SK-N-SH (cell line): ENCODE data around the gene DNAH10. TPM values are rescaled to one million over a fixed set of nuclear protein-coding genes. Genes with fewer than 3 reads are reported as not detected.

Experiments
- CTCF ChIA-PET: fragments of 300-600, 350-600 bp; formaldehyde crosslinking; extraction: SDS; loops from one replicate; lab custom pipeline; 2021; lab: Yijun Ruan, JAX
- POLR2A ChIA-PET: fragments of 350-600 bp; sonication (Branson Sonifier 250); formaldehyde crosslinking; extraction: SDS; loops from one replicate; lab custom pipeline; 2020; ENCODE audit warnings: antibody characterized with exemption, inconsistent platforms; lab: Yijun Ruan, JAX
- DNase-seq: peaks from one replicate; pipeline ENCODE4 v3.0.0; 2012
- H2AFZ ChIP-seq: fragments of 200-600 bp; sonication (generic); 2 replicates; pipeline ENCODE4 v1.8.1; 2016; ENCODE audit warnings: antibody characterized with exemption, mild to moderate bottlenecking, low read depth
- H3F3A ChIP-seq: fragments of 200-600 bp; sonication (generic); replicated peaks from 2 replicates; pipeline ENCODE3; 2016; ENCODE audit warnings: antibody characterized with exemption, mild to moderate bottlenecking; ENCODE audit not compliant: insufficient read depth
- H3K27ac ChIP-seq, 2 experiments: fragments of 200-500 bp in 1 of 2; fragments of 200-600 bp in 1 of 2; sonication (Bioruptor generic) in 1 of 2; sonication (generic), shearing (Covaris generic) in 1 of 2; 2 replicates each; pipeline versions ENCODE4 v1.5.1 to v1.6.1; 2014 to 2016; ENCODE audit warnings: low read depth in 2 of 2, inconsistent platforms in 1 of 2, low read length in 1 of 2, mild to moderate bottlenecking in 1 of 2, mixed read lengths in 1 of 2
- H3K27me3 ChIP-seq: fragments of 200-600 bp; sonication (generic), shearing (Covaris generic); 2 replicates; pipeline ENCODE4 v1.6.1; 2016; ENCODE audit warnings: mixed run types; ENCODE audit not compliant: insufficient read depth
- H3K36me3 ChIP-seq, 2 experiments: fragments of 200-500 bp in 1 of 2; fragments of 200-600 bp in 1 of 2; sonication (Bioruptor generic) in 1 of 2; sonication (generic) in 1 of 2; replicated peaks in 1 of 2; 2 replicates each; pipeline versions ENCODE3 to v1.5.1; 2014 to 2016; ENCODE audit warnings: low read length in 1 of 2, mild to moderate bottlenecking in 1 of 2; ENCODE audit not compliant: insufficient read depth in 2 of 2, control insufficient read depth in 1 of 2
- H3K4me1 ChIP-seq, 2 experiments: fragments of 200-500 bp in 1 of 2; fragments of 200-600 bp in 1 of 2; sonication (Bioruptor generic) in 1 of 2; sonication (generic), shearing (Covaris generic) in 1 of 2; 2 replicates each; pipeline versions ENCODE4 v1.5.1 to v1.6.1; 2014 to 2016; ENCODE audit warnings: low read depth in 1 of 2, low read length in 1 of 2, mixed run types in 1 of 2; ENCODE audit not compliant: insufficient read depth in 2 of 2, control insufficient read depth in 1 of 2
- H3K4me2 ChIP-seq: fragments of 200-600 bp; sonication (generic), shearing (Covaris generic); 2 replicates; pipeline ENCODE4 v1.6.1; 2017; ENCODE audit warnings: mixed run types
- H3K4me3 ChIP-seq, 2 experiments: fragments of 200-500 bp in 1 of 2; fragments of 200-600 bp in 1 of 2; sonication (Bioruptor generic) in 1 of 2; sonication (generic), shearing (Covaris generic) in 1 of 2; 2 replicates each; pipeline versions ENCODE4 v1.5.1 to v1.8.1; 2014 to 2016; ENCODE audit warnings: low read depth in 2 of 2, inconsistent platforms in 1 of 2, low read length in 1 of 2, mild to moderate bottlenecking in 1 of 2, mixed read lengths in 1 of 2, moderate library complexity in 1 of 2
- H3K79me2 ChIP-seq: fragments of 200-600 bp; sonication (generic); 2 replicates; pipeline ENCODE4 v1.8.1; 2017; ENCODE audit warnings: mild to moderate bottlenecking; ENCODE audit not compliant: insufficient read depth
- H3K9ac ChIP-seq: fragments of 200-600 bp; sonication (generic); 2 replicates; pipeline ENCODE4 v1.6.1; 2017; ENCODE audit warnings: mixed run types
- H3K9me2 ChIP-seq: fragments of 200-600 bp; sonication (generic); 2 replicates; pipeline ENCODE4 v1.6.1; 2017; ENCODE audit warnings: mixed run types
- H3K9me3 ChIP-seq: fragments of 200-600 bp; sonication (generic); 2 replicates; pipeline ENCODE4 v1.6.1; 2017; ENCODE audit warnings: mixed run types, mild to moderate bottlenecking, moderate library complexity
- H4K20me1 ChIP-seq: fragments of 200-600 bp; sonication (generic); 2 replicates; pipeline ENCODE4 v1.6.1; 2017; ENCODE audit warnings: mild to moderate bottlenecking, mixed run types; ENCODE audit not compliant: insufficient read depth
- CHD2 ChIP-seq: fragments of 150-350 bp; IDR thresholded peaks from 2 replicates; pipeline ENCODE4 v1.6.1; 2018; ENCODE audit warnings: low read length; ENCODE audit not compliant: partially characterized antibody
- CTCF ChIP-seq: fragments of 200-600 bp; sonication (generic); IDR thresholded peaks from 2 replicates; pipeline ENCODE4 v1.6.1; 2017; ENCODE audit warnings: antibody characterized with exemption, mild to moderate bottlenecking, moderate library complexity
- ELF1 ChIP-seq: IDR thresholded peaks from 2 replicates; pipeline ENCODE4 v1.4.0; 2012
- EP300 ChIP-seq, 2 experiments: IDR thresholded peaks; 2 replicates each; pipeline versions ENCODE4 v1.4.0 to v1.6.1; 2012; ENCODE audit warnings: borderline replicate concordance in 1 of 2, low read depth in 1 of 2, low read length in 1 of 2
- EZH2phosphoT487 ChIP-seq: fragments of 200-600 bp; sonication (generic); IDR thresholded peaks from 2 replicates; pipeline ENCODE4 v1.6.1; 2017; ENCODE audit warnings: low read depth, mixed run types, mild to moderate bottlenecking, antibody characterized with exemption, moderate library complexity, borderline replicate concordance
- FOXM1 ChIP-seq: IDR thresholded peaks from 2 replicates; pipeline ENCODE4 v1.4.0; 2012; ENCODE audit warnings: low read depth, mild to moderate bottlenecking
- GABPA ChIP-seq: IDR thresholded peaks from 2 replicates; pipeline ENCODE4 v1.4.0; 2012; ENCODE audit warnings: low read depth, mild to moderate bottlenecking
- GATA2 ChIP-seq: sonication (generic); formaldehyde crosslinking; IDR thresholded peaks from 2 replicates; pipeline ENCODE4 v1.5.0; 2020; ENCODE audit warnings: mild to moderate bottlenecking, missing genetic modification reagents
- MEF2A ChIP-seq: IDR thresholded peaks from 2 replicates; pipeline ENCODE4 v1.4.0; 2012; ENCODE audit warnings: low read depth, borderline replicate concordance
- NRF1 ChIP-seq: IDR thresholded peaks from 2 replicates; pipeline ENCODE4 v1.6.1; 2012; ENCODE audit warnings: low read depth, mild to moderate bottlenecking, low read length
- RCOR1 ChIP-seq: fragments of 150-350 bp; IDR thresholded peaks from 2 replicates; pipeline ENCODE4 v1.6.1; 2017; ENCODE audit warnings: antibody characterized with exemption, low read length
- RXRA ChIP-seq: IDR thresholded peaks from 2 replicates; pipeline ENCODE4 v1.4.0; 2012; ENCODE audit warnings: low read depth, mild to moderate bottlenecking, borderline replicate concordance
- SIN3A ChIP-seq: IDR thresholded peaks from 2 replicates; pipeline ENCODE4 v1.6.1; 2012; ENCODE audit warnings: low read depth, mild to moderate bottlenecking, low read length, moderate library complexity, borderline replicate concordance
- WGBS: methylation state at CpG from one replicate; pipeline ENCODE4 v1.1.6; 2017; ENCODE audit warnings: low lambda C conversion rate; 5-methylcytosine and 5-hydroxymethylcytosine counted together
- polyA plus RNA-seq, 3 experiments: library from polyadenylated mRNA; depleted of rRNA; stranded (reverse); fragments of >200 nt; gene quantifications; 2 replicates each; pipeline ENCODE4 v1.2.3, GENCODE V29; 2012
- TF ChIP-seq, protein P1 (sequence below): IDR thresholded peaks from 2 replicates; pipeline ENCODE4; 2012
- TF ChIP-seq, protein P2 (sequence below): IDR thresholded peaks from 2 replicates; pipeline ENCODE4 v1.6.1; 2012; ENCODE audit warnings: mild to moderate bottlenecking, low read depth, low read length, moderate library complexity

Gene DNAH10
- polyA plus RNA-seq, 1 of the 3 experiments (the other 2 are of a cell fraction) = 0.13 TPM

DNA sequence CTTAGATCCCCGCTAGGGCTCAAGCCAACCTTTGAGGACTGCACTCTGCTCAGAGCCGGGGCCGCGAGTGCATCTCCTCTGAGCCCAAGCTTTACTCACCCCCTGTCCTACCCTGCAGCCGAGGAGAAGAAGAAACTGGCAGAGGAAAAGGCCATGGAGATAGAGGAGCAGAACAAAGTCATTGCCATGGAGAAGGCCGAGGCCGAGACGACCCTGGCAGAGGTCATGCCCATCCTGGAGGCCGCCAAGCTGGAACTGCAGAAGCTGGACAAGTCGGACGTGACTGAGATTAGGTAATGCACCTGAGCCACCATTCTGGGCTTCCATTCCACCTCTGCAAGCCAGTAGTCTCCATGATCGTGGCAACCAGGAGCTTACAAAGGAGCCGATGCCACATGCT is 140.7 kb downstream of the DNAH10 start:
- Histone ChIP-seq H3K27me3 (no peaks in the 10 kb centered on the region), H3K9me3 (no peaks in the 10 kb centered on the region), H3K79me2 (no peaks in the 10 kb centered on the region), H3K4me1 (no peaks in the 10 kb centered on the region; a peak in 1 of 4 replicates), H2AFZ (no peak overlapping the region), H3F3A (no peaks in the 10 kb centered on the region), H3K27ac (no peak overlapping the region), H3K4me3 (no peak overlapping the region), H3K9ac (no peak overlapping the region), H3K4me2 (no peak overlapping the region), H3K9me2 (no peaks in the 10 kb centered on the region), H4K20me1 (no peaks in the 10 kb centered on the region), H3K36me3 (no peaks in the 10 kb centered on the region)
- 84% methylated on average over 10 of the region's 13 CpGs for WGBS
- POLR2A ChIA-PET = no interaction called here
- TF ChIP-seq MEF2A = no peak
- no peak for TF ChIP-seq FOXM1
- TF ChIP-seq CTCF = no peak
- TF ChIP-seq SIN3A = no peak
- TF ChIP-seq, protein P1, sequence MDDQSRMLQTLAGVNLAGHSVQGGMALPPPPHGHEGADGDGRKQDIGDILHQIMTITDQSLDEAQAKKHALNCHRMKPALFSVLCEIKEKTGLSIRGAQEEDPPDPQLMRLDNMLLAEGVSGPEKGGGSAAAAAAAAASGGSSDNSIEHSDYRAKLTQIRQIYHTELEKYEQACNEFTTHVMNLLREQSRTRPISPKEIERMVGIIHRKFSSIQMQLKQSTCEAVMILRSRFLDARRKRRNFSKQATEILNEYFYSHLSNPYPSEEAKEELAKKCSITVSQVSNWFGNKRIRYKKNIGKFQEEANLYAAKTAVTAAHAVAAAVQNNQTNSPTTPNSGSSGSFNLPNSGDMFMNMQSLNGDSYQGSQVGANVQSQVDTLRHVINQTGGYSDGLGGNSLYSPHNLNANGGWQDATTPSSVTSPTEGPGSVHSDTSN = no peak
- TF ChIP-seq EP300 (IDR thresholded peaks at IDR 0.05; ENCODE audit: borderline replicate concordance in 1 of 2, low read depth in 1 of 2, low read length in 1 of 2) = no peak
- TF ChIP-seq GABPA = no peak
- no peak for TF ChIP-seq ELF1
- no peak for TF ChIP-seq RXRA
- no peak for TF ChIP-seq NRF1
- DNase-seq = no peak
- CTCF ChIA-PET = interaction anchor here (0.8 kb wide), 1 partner anchor 128 kb away, joined by 3 read pairs; no protein-coding TSS in a partner anchor

- Histone ChIP-seq H3F3A (no peaks in the 10 kb centered on the region), H3K27ac (no peak overlapping the region), H3K4me1 (no peaks in the 10 kb centered on the region; a peak in 1 of 4 replicates), H3K9me2 (no peaks in the 10 kb centered on the region), H3K79me2 (no peaks in the 10 kb centered on the region), H4K20me1 (no peaks in the 10 kb centered on the region), H3K9me3 (no peaks in the 10 kb centered on the region)
- WGBS = 67% methylated on average over 12 of the region's 22 CpGs
- CTCF ChIA-PET = interaction anchor here (0.8 to 3.2 kb wide), 4 partner anchors 28 to 128 kb away, joined by 3 to 21 read pairs (median 3); no protein-coding TSS in a partner anchor
- DNase-seq = no peak
- TF ChIP-seq FOXM1 (no peak), SIN3A (no peak), RCOR1 (no peak), CHD2 (no peak), GATA2 (CRISPR knock-in tag) (no peak), GABPA (no peak), EZH2phosphoT487 (no peak)
- TF ChIP-seq, protein P2, sequence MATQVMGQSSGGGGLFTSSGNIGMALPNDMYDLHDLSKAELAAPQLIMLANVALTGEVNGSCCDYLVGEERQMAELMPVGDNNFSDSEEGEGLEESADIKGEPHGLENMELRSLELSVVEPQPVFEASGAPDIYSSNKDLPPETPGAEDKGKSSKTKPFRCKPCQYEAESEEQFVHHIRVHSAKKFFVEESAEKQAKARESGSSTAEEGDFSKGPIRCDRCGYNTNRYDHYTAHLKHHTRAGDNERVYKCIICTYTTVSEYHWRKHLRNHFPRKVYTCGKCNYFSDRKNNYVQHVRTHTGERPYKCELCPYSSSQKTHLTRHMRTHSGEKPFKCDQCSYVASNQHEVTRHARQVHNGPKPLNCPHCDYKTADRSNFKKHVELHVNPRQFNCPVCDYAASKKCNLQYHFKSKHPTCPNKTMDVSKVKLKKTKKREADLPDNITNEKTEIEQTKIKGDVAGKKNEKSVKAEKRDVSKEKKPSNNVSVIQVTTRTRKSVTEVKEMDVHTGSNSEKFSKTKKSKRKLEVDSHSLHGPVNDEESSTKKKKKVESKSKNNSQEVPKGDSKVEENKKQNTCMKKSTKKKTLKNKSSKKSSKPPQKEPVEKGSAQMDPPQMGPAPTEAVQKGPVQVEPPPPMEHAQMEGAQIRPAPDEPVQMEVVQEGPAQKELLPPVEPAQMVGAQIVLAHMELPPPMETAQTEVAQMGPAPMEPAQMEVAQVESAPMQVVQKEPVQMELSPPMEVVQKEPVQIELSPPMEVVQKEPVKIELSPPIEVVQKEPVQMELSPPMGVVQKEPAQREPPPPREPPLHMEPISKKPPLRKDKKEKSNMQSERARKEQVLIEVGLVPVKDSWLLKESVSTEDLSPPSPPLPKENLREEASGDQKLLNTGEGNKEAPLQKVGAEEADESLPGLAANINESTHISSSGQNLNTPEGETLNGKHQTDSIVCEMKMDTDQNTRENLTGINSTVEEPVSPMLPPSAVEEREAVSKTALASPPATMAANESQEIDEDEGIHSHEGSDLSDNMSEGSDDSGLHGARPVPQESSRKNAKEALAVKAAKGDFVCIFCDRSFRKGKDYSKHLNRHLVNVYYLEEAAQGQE = no peak
- TF ChIP-seq, all 33 proteins: peak for 0
- H3K9ac ChIP-seq = no peak overlapping the region
- no peaks in the 10 kb centered on the region for H3K27me3 ChIP-seq
- no peak overlapping the region for H3K4me3 ChIP-seq
- H3K36me3 ChIP-seq = no peaks in the 10 kb centered on the region
- H3K4me2 ChIP-seq = no peak overlapping the region
- no peak overlapping the region for H2AFZ ChIP-seq
- POLR2A ChIA-PET = no interaction called here
These were observed 141.4 kb downstream of the DNAH10 start for GRCh38 chr12:123903301-123904065.
